GM19397 (cell line): ENCODE measurements around the gene IFT81.
A peak's percentile ranks its signal among the peaks of the same experiment; 100 is the strongest.
"Not testable (repeated sequence)": the region's sequence is repeated elsewhere in the genome, so short reads cannot be mapped to it uniquely, and the experiment has no call there.

Experiments used
- ATAC-seq: cut with Tn5 transposase; IDR thresholded peaks from one replicate; pipeline ENCODE4 v1.9.1; 2021; ENCODE audit warnings: mild to moderate bottlenecking, moderate library complexity; ENCODE audit not compliant: unreplicated experiment

IFT81 gene

GRCh38 chr12:110107369-110108281, 16.5 kb upstream of the IFT81 start:
- no peak for ATAC-seq

- no peak for ATAC-seq
Measured at GRCh38 chr12:110108309-110109036, 15.7 kb upstream of the IFT81 start.

GRCh38 chr12:110109037-110109836, 14.9 kb upstream of the IFT81 start:
- no peak for ATAC-seq

GRCh38 chr12:110109837-110110535, 14.2 kb upstream of the IFT81 start:
- ATAC-seq: no peak

GRCh38 chr12:110111476-110112334, 12.5 kb upstream of the IFT81 start:
- no peak for ATAC-seq

GRCh38 chr12:110112335-110112660, 11.9 kb upstream of the IFT81 start:
- no peak for ATAC-seq

- ATAC-seq: no peak
Measured at GRCh38 chr12:110114528-110114937, 9.6 kb upstream of the IFT81 start.

GRCh38 chr12:110115675-110116074, 8.5 kb upstream of the IFT81 start:
- no peak for ATAC-seq

- no peak for ATAC-seq
Measured at GRCh38 chr12:110116623-110117022, 7.5 kb upstream of the IFT81 start.

GRCh38 chr12:110117210-110117609, 6.9 kb upstream of the IFT81 start:
- not testable (repeated sequence) for ATAC-seq

GRCh38 chr12:110117956-110118685, 6.0 kb upstream of the IFT81 start:
- no peak for ATAC-seq

- no peak for ATAC-seq
Measured at GRCh38 chr12:110122929-110123328, 1.2 kb upstream of the IFT81 start.

GRCh38 chr12:110123919-110124268, 263 bp upstream of the IFT81 start:
- peak; percentile 69 for ATAC-seq

GRCh38 chr12:110126557-110126956, 2.4 kb downstream of the IFT81 start:
- no peak for ATAC-seq

- ATAC-seq: no peak
Measured at GRCh38 chr12:110134691-110135411, 10.7 kb downstream of the IFT81 start.

- ATAC-seq: no peak
Measured at GRCh38 chr12:110135806-110136205, 11.6 kb downstream of the IFT81 start.

GRCh38 chr12:110137786-110138185, 13.6 kb downstream of the IFT81 start:
- no peak for ATAC-seq

- ATAC-seq: no peak
Measured at GRCh38 chr12:110141389-110141788, 17.2 kb downstream of the IFT81 start.

GRCh38 chr12:110146986-110147385, 22.8 kb downstream of the IFT81 start:
- no peak for ATAC-seq
